ENCODE measurements around the gene DDX25. TPM values are rescaled to one million over a fixed set of nuclear protein-coding genes. Genes with fewer than 3 reads are reported as not detected.

DDX25 gene
- total RNA-seq, 3 donors from 2014 or later, result 0.05 to 0.54 TPM; not detected in 1

DNA sequence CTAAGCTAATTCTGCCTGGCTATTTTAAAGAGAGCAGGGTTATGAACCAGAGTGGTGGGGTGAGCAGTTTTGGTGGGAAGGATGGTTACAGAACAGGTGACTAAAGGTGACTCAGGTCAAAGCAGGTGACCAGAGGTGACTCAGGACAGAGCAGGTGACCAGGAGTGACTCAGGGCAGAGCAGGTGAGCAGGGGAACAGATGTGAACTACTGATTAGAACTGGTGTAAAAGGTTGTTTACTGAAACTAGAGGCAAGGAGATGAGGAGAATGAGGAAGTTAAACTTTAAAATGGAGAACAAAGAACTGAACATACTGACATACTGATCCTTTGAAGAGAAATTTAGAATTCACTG, 32.2 kb upstream of the DDX25 start:
- ATAC-seq (no peak), DNase-seq (no peak)
- Histone ChIP-seq H3K36me3 (ENCODE audit: low read depth) (no peaks in the 10 kb centered on the region), H3K9me3 (no peaks in the 10 kb centered on the region), H3K4me3 (no peak overlapping the region), H3K4me1 (ENCODE audit: low read depth) (no peaks in the 10 kb centered on the region)
- intact Hi-C loops (cut with DNase I, micrococcal nuclease), result loop anchor here in 1 of 2 donors (5.0 kb wide), 1 partner anchor 350 kb away; no protein-coding TSS in a partner anchor
- TF ChIP-seq, protein P1, sequence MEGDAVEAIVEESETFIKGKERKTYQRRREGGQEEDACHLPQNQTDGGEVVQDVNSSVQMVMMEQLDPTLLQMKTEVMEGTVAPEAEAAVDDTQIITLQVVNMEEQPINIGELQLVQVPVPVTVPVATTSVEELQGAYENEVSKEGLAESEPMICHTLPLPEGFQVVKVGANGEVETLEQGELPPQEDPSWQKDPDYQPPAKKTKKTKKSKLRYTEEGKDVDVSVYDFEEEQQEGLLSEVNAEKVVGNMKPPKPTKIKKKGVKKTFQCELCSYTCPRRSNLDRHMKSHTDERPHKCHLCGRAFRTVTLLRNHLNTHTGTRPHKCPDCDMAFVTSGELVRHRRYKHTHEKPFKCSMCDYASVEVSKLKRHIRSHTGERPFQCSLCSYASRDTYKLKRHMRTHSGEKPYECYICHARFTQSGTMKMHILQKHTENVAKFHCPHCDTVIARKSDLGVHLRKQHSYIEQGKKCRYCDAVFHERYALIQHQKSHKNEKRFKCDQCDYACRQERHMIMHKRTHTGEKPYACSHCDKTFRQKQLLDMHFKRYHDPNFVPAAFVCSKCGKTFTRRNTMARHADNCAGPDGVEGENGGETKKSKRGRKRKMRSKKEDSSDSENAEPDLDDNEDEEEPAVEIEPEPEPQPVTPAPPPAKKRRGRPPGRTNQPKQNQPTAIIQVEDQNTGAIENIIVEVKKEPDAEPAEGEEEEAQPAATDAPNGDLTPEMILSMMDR (IDR thresholded peaks at IDR 0.05), result no peak

DNA sequence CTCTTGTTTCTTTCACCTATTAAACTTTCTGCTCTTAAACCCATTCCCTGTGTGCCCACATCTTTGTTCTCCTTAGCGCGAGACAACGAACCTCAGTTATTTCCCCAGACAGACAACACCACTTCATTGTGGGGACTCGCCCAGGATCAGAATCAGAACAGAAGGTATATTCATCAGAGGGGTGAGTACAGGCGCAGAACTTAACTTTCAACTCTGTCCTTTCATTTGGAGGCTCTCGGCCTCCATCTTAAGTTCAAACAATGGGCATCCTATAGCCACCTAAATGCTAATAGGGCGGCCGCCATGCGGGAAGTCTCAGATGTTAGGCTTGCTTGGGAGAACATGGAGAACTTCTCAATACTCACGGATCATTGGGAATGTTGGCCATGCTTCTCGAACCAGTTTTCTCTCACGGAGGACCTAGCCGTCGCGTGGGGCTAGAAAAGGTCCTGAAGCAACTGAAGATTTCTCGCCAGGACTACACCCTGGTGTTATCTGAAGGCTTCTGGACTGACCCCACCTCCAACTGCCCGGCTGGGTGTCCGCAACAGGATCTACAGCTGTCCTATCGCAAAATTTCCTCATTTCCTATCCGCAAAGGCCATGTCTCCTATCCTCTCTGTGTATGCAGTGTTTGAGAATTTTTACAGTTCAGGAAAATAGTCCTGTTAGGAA, 30.3 kb upstream of the DDX25 start:
- intact Hi-C loops (cut with DNase I, micrococcal nuclease), result loop anchor here in 1 of 2 donors (5.0 kb wide), 1 partner anchor 352 kb away; no protein-coding TSS in a partner anchor
- ATAC-seq, result no peak
- H3K4me3 ChIP-seq, result no peak overlapping the region
- no peaks in the 10 kb centered on the region for H3K36me3 ChIP-seq (ENCODE audit: low read depth)
- H3K4me1 ChIP-seq (ENCODE audit: low read depth), result no peaks in the 10 kb centered on the region
- H3K9me3 ChIP-seq, result no peaks in the 10 kb centered on the region
- TF ChIP-seq, protein P1 (IDR thresholded peaks at IDR 0.05), result no peak
- DNase-seq, result no peak

DNA sequence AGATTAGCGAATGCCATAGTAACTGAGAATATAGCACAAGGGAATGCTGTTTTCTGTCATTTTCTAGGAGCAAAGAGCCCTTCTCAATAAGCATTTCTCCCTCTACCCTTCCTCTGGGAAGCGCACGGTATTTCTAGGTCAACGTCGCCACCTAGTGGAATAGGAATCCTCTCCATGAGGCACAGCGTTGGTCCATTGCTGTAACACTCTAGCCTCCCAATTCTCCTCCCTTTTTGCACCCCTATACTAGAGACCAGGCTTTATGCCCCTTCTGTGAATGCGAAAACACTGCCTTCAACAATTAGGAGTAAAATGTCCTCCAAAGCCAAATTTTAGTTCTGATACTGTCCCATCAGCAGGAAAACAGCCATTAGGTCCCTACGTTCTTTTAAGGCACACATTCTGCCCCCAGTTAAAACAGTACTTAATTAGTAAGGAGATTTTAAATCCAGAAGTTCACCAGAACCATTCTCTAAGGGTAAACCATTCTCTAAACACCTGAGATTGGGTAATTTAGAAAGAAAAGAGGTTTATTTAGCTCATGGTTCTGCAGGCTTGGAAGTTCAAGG, 29.7 kb upstream of the DDX25 start:
- ATAC-seq (peak; percentile 78), DNase-seq (peak in 1 of 3 donors; percentile 83)
- Histone ChIP-seq H3K9me3 (no peaks in the 10 kb centered on the region), H3K36me3 (ENCODE audit: low read depth) (no peaks in the 10 kb centered on the region), H3K4me1 (ENCODE audit: low read depth) (no peaks in the 10 kb centered on the region), H3K4me3 (no peak overlapping the region)
- intact Hi-C loops (cut with DNase I, micrococcal nuclease), result loop anchor here in 1 of 2 donors (5.0 kb wide), 1 partner anchor 352 kb away; no protein-coding TSS in a partner anchor
- TF ChIP-seq, protein P1 (IDR thresholded peaks at IDR 0.05), result peak; percentile 42

GRCh38 chr11:125881291-125881690, 23.0 kb upstream of the DDX25 start:
- H3K4me1 ChIP-seq (ENCODE audit: low read depth), result peaks cover 4% of the 10 kb centered on the region
- H3K4me3 ChIP-seq, result no peak overlapping the region
- no peak for DNase-seq
- intact Hi-C loops (cut with DNase I, micrococcal nuclease), result no loop called here
- TF ChIP-seq, protein P1 (IDR thresholded peaks at IDR 0.05), result no peak
- H3K9me3 ChIP-seq, result no peaks in the 10 kb centered on the region
- H3K36me3 ChIP-seq (ENCODE audit: low read depth), result no peaks in the 10 kb centered on the region
- no peak for ATAC-seq

- Histone ChIP-seq H3K4me3 (no peak overlapping the region), H3K9me3 (no peaks in the 10 kb centered on the region), H3K4me1 (ENCODE audit: low read depth) (peaks cover 4% of the 10 kb centered on the region), H3K36me3 (ENCODE audit: low read depth) (no peaks in the 10 kb centered on the region)
- intact Hi-C loops (cut with DNase I, micrococcal nuclease), result no loop called here
- DNase-seq, result peak in 1 of 3 donors; percentile 35
- TF ChIP-seq, protein P1 (IDR thresholded peaks at IDR 0.05), result no peak
- ATAC-seq, result no peak
These were observed 20.9 kb upstream of the DDX25 start for GRCh38 chr11:125883375-125883774.

Measured in mucosa of descending colon (tissue), 3 donors.